Lower leg skin (tissue), 3 donors: ENCODE results near the gene SP3.

Experiments used
- POLR2A ChIP-seq, 2 donors: fragments of 450-650 bp; IDR thresholded peaks; one replicate each; pipeline ENCODE4 v1.6.1; 2016 to 2017; ENCODE audit warnings: antibody characterized with exemption in 2 of 2, mild to moderate bottlenecking in 1 of 2, moderate library complexity in 1 of 2
- TF ChIP-seq, protein P1 (sequence below), 3 donors: fragments of 450-650 bp; IDR thresholded peaks; one replicate each; pipeline ENCODE4 v1.5.1; 2016; ENCODE audit warnings: antibody characterized with exemption in 3 of 3, mild to moderate bottlenecking in 3 of 3, moderate library complexity in 2 of 3

DNA sequence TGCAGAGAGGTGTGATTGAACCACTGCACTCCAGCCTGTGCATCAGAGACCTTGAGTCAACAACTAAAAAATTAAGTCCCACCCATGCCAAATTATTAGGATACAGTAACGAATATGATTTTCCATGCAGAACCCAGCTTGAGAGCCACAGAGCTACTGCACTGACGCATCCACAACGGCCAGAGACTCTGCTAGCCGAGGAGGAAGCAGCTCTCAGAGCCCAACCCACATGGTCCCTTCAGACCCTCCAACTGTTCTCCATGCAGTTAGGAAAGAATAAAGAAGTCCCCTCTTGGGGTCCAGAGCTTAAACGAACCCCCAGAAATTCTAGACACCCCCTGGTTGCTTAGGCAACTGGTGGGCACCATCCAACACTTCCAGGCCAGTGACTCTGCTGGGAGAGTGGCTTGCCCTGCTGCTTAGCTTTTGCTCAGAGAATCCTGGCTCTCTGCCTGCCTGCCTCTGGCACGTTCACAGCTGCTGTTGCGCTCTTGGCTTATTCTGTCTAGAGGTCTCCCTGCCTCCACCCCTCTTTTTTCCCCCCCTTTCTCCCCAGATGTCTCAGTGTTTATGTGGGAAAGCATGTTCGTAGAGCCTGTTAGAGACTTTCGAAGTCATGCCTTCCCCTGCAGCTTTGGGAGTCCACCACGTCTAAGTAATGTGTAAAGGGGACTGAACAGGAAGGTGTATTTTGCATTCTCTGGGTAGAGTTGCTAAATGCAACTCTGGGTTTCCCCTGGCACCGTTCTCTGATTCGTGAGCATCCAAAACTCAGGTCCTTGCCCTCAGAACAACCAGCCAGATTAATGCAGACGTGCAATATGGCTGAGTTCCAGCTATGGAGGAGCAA is 26.0 kb upstream of the SP3 start:
- no peak for TF ChIP-seq POLR2A (IDR thresholded peaks at IDR 0.05)
- TF ChIP-seq, protein P1, sequence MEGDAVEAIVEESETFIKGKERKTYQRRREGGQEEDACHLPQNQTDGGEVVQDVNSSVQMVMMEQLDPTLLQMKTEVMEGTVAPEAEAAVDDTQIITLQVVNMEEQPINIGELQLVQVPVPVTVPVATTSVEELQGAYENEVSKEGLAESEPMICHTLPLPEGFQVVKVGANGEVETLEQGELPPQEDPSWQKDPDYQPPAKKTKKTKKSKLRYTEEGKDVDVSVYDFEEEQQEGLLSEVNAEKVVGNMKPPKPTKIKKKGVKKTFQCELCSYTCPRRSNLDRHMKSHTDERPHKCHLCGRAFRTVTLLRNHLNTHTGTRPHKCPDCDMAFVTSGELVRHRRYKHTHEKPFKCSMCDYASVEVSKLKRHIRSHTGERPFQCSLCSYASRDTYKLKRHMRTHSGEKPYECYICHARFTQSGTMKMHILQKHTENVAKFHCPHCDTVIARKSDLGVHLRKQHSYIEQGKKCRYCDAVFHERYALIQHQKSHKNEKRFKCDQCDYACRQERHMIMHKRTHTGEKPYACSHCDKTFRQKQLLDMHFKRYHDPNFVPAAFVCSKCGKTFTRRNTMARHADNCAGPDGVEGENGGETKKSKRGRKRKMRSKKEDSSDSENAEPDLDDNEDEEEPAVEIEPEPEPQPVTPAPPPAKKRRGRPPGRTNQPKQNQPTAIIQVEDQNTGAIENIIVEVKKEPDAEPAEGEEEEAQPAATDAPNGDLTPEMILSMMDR (IDR thresholded peaks at IDR 0.05): no peak
